DOHH2 (cell line): ENCODE measurements around the gene BCL11B.

Experiments
- EZH2phosphoT487 ChIP-seq: fragments of 200-600 bp; sonication (generic); IDR thresholded peaks from 2 replicates; pipeline ENCODE4 v1.6.1; 2017; ENCODE audit warnings: borderline replicate concordance, mild to moderate bottlenecking, antibody characterized with exemption, low read length, moderate library complexity, mixed read lengths
- TF ChIP-seq, protein P1 (sequence below): fragments of 200-600 bp; sonication (generic); IDR thresholded peaks from one replicate; pipeline ENCODE4 v1.5.1; 2014; ENCODE audit warnings: antibody characterized with exemption, mild to moderate bottlenecking, low read depth, low read length; ENCODE audit not compliant: poor library complexity, severe bottlenecking

DNA sequence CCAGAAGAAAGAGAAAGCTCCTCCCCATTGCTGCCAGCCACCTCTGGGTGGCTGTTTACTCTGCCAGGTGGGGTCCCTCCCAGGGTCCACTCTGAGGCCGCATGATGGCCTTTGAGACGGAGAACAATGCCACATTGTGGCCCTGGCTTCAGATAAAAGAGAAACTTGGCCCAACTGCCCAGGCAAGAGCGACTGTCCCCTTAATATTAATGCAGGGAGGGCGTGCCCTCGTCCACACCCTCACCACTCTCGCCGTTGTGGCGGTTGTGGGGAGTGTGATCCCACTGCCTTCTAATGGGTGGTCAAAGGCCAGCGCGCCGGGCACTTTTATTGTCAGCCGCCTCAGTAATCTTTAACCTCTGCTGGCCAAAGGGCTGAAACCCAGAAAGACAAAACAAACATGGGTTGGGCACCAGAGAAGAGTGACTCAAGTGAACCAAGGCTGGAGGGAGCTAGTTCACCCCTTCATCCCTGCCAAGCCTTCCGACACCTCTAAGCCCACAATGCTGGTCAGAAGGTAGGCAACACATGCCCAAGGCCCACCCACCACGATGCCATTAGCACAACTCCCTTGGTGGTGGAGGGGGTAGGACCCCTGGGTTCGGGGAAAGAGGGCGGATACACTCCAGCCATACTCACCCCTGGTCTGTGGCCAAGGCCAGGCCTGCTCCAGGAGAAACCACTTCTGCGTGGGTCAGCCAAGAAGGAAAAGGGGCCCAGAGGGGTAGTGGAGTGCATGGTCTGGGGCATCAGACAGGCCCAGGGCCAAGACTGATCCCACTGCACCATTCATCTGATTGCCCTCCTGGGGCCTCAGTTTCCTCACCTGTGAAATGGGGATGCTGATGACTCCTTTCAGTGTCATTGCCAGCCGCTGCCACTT is 44.5 kb upstream of the BCL11B start:
- TF ChIP-seq, protein P1, sequence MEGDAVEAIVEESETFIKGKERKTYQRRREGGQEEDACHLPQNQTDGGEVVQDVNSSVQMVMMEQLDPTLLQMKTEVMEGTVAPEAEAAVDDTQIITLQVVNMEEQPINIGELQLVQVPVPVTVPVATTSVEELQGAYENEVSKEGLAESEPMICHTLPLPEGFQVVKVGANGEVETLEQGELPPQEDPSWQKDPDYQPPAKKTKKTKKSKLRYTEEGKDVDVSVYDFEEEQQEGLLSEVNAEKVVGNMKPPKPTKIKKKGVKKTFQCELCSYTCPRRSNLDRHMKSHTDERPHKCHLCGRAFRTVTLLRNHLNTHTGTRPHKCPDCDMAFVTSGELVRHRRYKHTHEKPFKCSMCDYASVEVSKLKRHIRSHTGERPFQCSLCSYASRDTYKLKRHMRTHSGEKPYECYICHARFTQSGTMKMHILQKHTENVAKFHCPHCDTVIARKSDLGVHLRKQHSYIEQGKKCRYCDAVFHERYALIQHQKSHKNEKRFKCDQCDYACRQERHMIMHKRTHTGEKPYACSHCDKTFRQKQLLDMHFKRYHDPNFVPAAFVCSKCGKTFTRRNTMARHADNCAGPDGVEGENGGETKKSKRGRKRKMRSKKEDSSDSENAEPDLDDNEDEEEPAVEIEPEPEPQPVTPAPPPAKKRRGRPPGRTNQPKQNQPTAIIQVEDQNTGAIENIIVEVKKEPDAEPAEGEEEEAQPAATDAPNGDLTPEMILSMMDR, result no peak
- no peak for TF ChIP-seq EZH2phosphoT487
